GM19238 (cell line): ENCODE results near the gene MIA2.
"Not testable (repeated sequence)": the region's sequence is repeated elsewhere in the genome, so short reads cannot be mapped to it uniquely, and the experiment has no call there.

Experiments
- DNase-seq: peaks from one replicate; pipeline ENCODE4 v3.0.0; 2011; ENCODE audit warnings: low spot score; ENCODE audit not compliant: insufficient read length

Gene MIA2

GRCh38 chr14:39341126-39341525 lies 107.4 kb downstream of the MIA2 start:
- DNase-seq = not testable (repeated sequence)

- no peak for DNase-seq
Observed at GRCh38 chr14:39342768-39343167, 109.1 kb downstream of the MIA2 start.

GRCh38 chr14:39343614-39344013 lies 109.9 kb downstream of the MIA2 start:
- DNase-seq = no peak

- DNase-seq = no peak
Observed at GRCh38 chr14:39350866-39351265, 117.2 kb downstream of the MIA2 start.

- DNase-seq = no peak
Observed at GRCh38 chr14:39351708-39352107, 118.0 kb downstream of the MIA2 start.

GRCh38 chr14:39359069-39359468 lies 125.4 kb downstream of the MIA2 start:
- not testable (repeated sequence) for DNase-seq

- DNase-seq = no peak
Observed at GRCh38 chr14:39360316-39360715, 126.6 kb downstream of the MIA2 start.

GRCh38 chr14:39361556-39361955 lies 127.8 kb downstream of the MIA2 start:
- DNase-seq = not testable (repeated sequence)

GRCh38 chr14:39364509-39364908 lies 130.8 kb downstream of the MIA2 start:
- DNase-seq = no peak

GRCh38 chr14:39365354-39365753 lies 131.6 kb downstream of the MIA2 start:
- DNase-seq = no peak

- no peak for DNase-seq
Observed at GRCh38 chr14:39366460-39367386, 133.0 kb downstream of the MIA2 start.

- no peak for DNase-seq
Observed at GRCh38 chr14:39367387-39367751, 133.7 kb downstream of the MIA2 start.

GRCh38 chr14:39368261-39368959 lies 134.7 kb downstream of the MIA2 start:
- DNase-seq = no peak

GRCh38 chr14:39369029-39369428 lies 135.3 kb downstream of the MIA2 start:
- no peak for DNase-seq

GRCh38 chr14:39370415-39370814 lies 136.7 kb downstream of the MIA2 start:
- DNase-seq = no peak

GRCh38 chr14:39372656-39373055 lies 138.9 kb downstream of the MIA2 start:
- DNase-seq = no peak

GRCh38 chr14:39374851-39375250 lies 141.1 kb downstream of the MIA2 start:
- DNase-seq = no peak

GRCh38 chr14:39376667-39377403 lies 143.1 kb downstream of the MIA2 start:
- no peak for DNase-seq

GRCh38 chr14:39381366-39381765 lies 147.7 kb downstream of the MIA2 start:
- no peak for DNase-seq

GRCh38 chr14:39382463-39382862 lies 148.7 kb downstream of the MIA2 start:
- DNase-seq = no peak

- DNase-seq = no peak
Observed at GRCh38 chr14:39383026-39383660, 149.4 kb downstream of the MIA2 start.
